HepG2 (cell line): ENCODE data around the gene WDR7. TPM values are rescaled to one million over a fixed set of nuclear protein-coding genes. Genes with fewer than 3 reads are reported as not detected.

Source experiments
- ATAC-seq: fragments of 200-7000 bp; cut with Tn5 transposase; 3 replicates; pipeline ENCODE4 v1.9.1; 2020; ENCODE audit warnings: mild to moderate bottlenecking, moderate library complexity
- BruUV-seq: library from RNA; stranded (reverse); fragments of 400-500 nt; replicated peaks from 2 replicates; lab custom pipeline; 2021; lab: Mats Ljungman, UMichigan
- CTCF ChIA-PET: fragments of 300-600 bp; formaldehyde crosslinking; extraction: SDS; loops from one replicate; lab custom pipeline; 2021; ENCODE audit warnings: low total read pairs, inconsistent platforms, low intra/inter-chr PET ratio; lab: Yijun Ruan, JAX
- POLR2A ChIA-PET: fragments of 350-600 bp; sonication (Branson Sonifier 250); formaldehyde crosslinking; loops from one replicate; lab custom pipeline; 2020; ENCODE audit warnings: antibody characterized with exemption, inconsistent platforms; lab: Yijun Ruan, JAX
- DNase-seq: peaks from one replicate; pipeline ENCODE4 v3.0.0-alpha.2; 2015; ENCODE audit warnings: low spot score
- FAIRE-seq: peaks from 3 replicates; lab custom pipeline; 2011; peaks lifted over from hg19 to GRCh38; lab: Jason Lieb, UNC
- H2AFZ ChIP-seq: one replicate; pipeline ENCODE4 v1.6.1; 2011; ENCODE audit warnings: low read length, inconsistent platforms
- H3K27ac ChIP-seq: fragments of 300-600 bp; 3 replicates; pipeline ENCODE4 v1.8.0; 2011; ENCODE audit warnings: mixed run types, mild to moderate bottlenecking, mixed read lengths, low read length, inconsistent platforms; ENCODE audit not compliant: insufficient read depth; ENCODE audit errors: extremely low read length
- H3K27me3 ChIP-seq, 2 experiments: fragments of 200-600 bp in 1 of 2; 2 replicates in 1 of 2; 3 replicates in 1 of 2; pipeline versions ENCODE4 v1.6.0 to v1.8.0; 2011; ENCODE audit warnings: low read length in 2 of 2, mild to moderate bottlenecking in 2 of 2, moderate library complexity in 2 of 2, inconsistent platforms in 1 of 2; ENCODE audit not compliant: insufficient read depth in 2 of 2, control insufficient read depth in 1 of 2
- H3K36me3 ChIP-seq, 2 experiments: fragments of 200-600 bp in 1 of 2; replicated peaks in 1 of 2; 2 replicates in 1 of 2; 3 replicates in 1 of 2; pipeline versions ENCODE4 v1.5.1 to v1.8.0; 2011; ENCODE audit warnings: low read length in 2 of 2, inconsistent platforms in 1 of 2; ENCODE audit not compliant: insufficient read depth in 2 of 2, control insufficient read depth in 1 of 2
- H3K4me1 ChIP-seq: 2 replicates; pipeline ENCODE4 v1.5.1; 2012; ENCODE audit warnings: low read length, inconsistent platforms; ENCODE audit not compliant: insufficient read depth
- H3K4me2 ChIP-seq: 2 replicates; pipeline ENCODE4 v1.6.0; 2011; ENCODE audit warnings: low read depth, low read length, inconsistent platforms
- H3K4me3 ChIP-seq, 3 experiments: fragments of 200-600 bp in 1 of 3; sonication (generic), shearing (Covaris generic) in 1 of 3; replicated peaks in 1 of 3; 2 replicates each; pipeline ENCODE4 v1.5.1; 2011 to 2016; ENCODE audit warnings: low read length in 3 of 3, inconsistent platforms in 2 of 3, low read depth in 2 of 3, mild to moderate bottlenecking in 2 of 3, control low read depth in 1 of 3, mixed read lengths in 1 of 3; ENCODE audit not compliant: insufficient read depth in 1 of 3
- H3K79me2 ChIP-seq: one replicate; pipeline ENCODE4 v1.6.1; 2011; ENCODE audit warnings: low read length, inconsistent platforms; ENCODE audit not compliant: insufficient read depth
- H3K9ac ChIP-seq: 2 replicates; pipeline ENCODE4 v1.6.0; 2011; ENCODE audit warnings: mild to moderate bottlenecking, low read depth, low read length, inconsistent platforms; ENCODE audit not compliant: insufficient read depth
- H3K9me3 ChIP-seq: 2 replicates; pipeline ENCODE4 v1.5.1; 2012; ENCODE audit warnings: mild to moderate bottlenecking, low read length
- H4K20me1 ChIP-seq: 2 replicates; pipeline ENCODE4 v1.6.0; 2011; ENCODE audit warnings: inconsistent platforms, mild to moderate bottlenecking, low read length, moderate library complexity; ENCODE audit not compliant: insufficient read depth
- CBX2 ChIP-seq, 2 experiments: fragments of 200-600 bp in 1 of 2; sonication (generic); formaldehyde crosslinking in 1 of 2; IDR thresholded peaks; 2 replicates each; pipeline versions ENCODE4 v1.7.0 to v1.8.1; 2018 to 2022; ENCODE audit warnings: low read depth in 2 of 2, low read length in 1 of 2, mild to moderate bottlenecking in 1 of 2, missing genetic modification reagents in 1 of 2
- HNF4A ChIP-seq: sonication (generic); formaldehyde crosslinking; IDR thresholded peaks from 2 replicates; pipeline ENCODE4 v1.4.0; 2020; ENCODE audit warnings: missing genetic modification reagents
- KLF11 ChIP-seq: IDR thresholded peaks from 2 replicates; pipeline ENCODE4 v1.6.1; 2016; ENCODE audit warnings: missing compliant biosample characterization
- MZF1 ChIP-seq: sonication (generic); formaldehyde crosslinking; IDR thresholded peaks from 2 replicates; pipeline ENCODE4 v1.8.1; 2023; ENCODE audit warnings: mild to moderate bottlenecking, missing genetic modification reagents, borderline replicate concordance
- NAIF1 ChIP-seq: sonication (generic); formaldehyde crosslinking; IDR thresholded peaks from 2 replicates; pipeline ENCODE4 v1.5.0; 2020; ENCODE audit warnings: mild to moderate bottlenecking, missing genetic modification reagents, borderline replicate concordance
- ZBTB20 ChIP-seq: sonication (generic); formaldehyde crosslinking; IDR thresholded peaks from 2 replicates; pipeline ENCODE4 v1.8.1; 2023; ENCODE audit warnings: missing genetic modification reagents, low read depth, mild to moderate bottlenecking, borderline replicate concordance
- ZNF33B ChIP-seq: sonication (generic); formaldehyde crosslinking; IDR thresholded peaks from 2 replicates; pipeline ENCODE4 v1.5.1; 2020; ENCODE audit warnings: mild to moderate bottlenecking, missing genetic modification reagents
- ZNF652 ChIP-seq: IDR thresholded peaks from 2 replicates; pipeline ENCODE4 v1.6.1; 2016; ENCODE audit warnings: low read depth, borderline replicate concordance
- WGBS: methylation state at CpG from one replicate; pipeline ENCODE4 v1.1.6; 2017; ENCODE audit warnings: low lambda C conversion rate; 5-methylcytosine and 5-hydroxymethylcytosine counted together
- in situ Hi-C: cut with HindIII; loops from 2 replicates; pipeline ENCODE4 v1.10.0; 2017; ENCODE audit warnings: low pct_unique_long_range_greater_than_20kb; ENCODE audit not compliant: extremely low pct_ligation_motif_present
- intact Hi-C: fragments of 100-400 bp; cut with micrococcal nuclease; formaldehyde crosslinking; loops from one replicate; pipeline ENCODE4 v1.10.0; 2022; ENCODE audit not compliant: unreplicated experiment
- polyA plus RNA-seq, 8 experiments: library from polyadenylated mRNA; depleted of rRNA in 3 of 8; stranded (reverse) in 7 of 8; unstranded in 1 of 8; fragments of >200 nt; fragmentation: Illumina TruSeq in 4 of 8; extraction: Trizol in 4 of 8; gene quantifications; 2 replicates each; pipeline versions ENCODE4 v1.2.1 to v1.2.3, GENCODE V29; 2011 to 2016; ENCODE audit warnings: low read depth in 4 of 8, missing spikeins in 1 of 8, mixed read lengths in 1 of 8; ENCODE audit not compliant: insufficient read depth in 1 of 8
- total RNA-seq, 5 experiments: library from RNA; depleted of rRNA; stranded (reverse); fragments of >200 nt; fragmentation: Illumina TruSeq; extraction: Trizol; gene quantifications; 2 replicates each; pipeline ENCODE4 v1.2.3, GENCODE V29; 2016; ENCODE audit warnings: low read depth in 1 of 5
- TF ChIP-seq, protein P1 (sequence below): sonication (generic); formaldehyde crosslinking; IDR thresholded peaks from 2 replicates; pipeline ENCODE4 v1.4.0; 2020; ENCODE audit warnings: missing genetic modification reagents, borderline replicate concordance
- TF ChIP-seq, protein P2 (sequence below): sonication (generic); formaldehyde crosslinking; IDR thresholded peaks from 2 replicates; pipeline ENCODE4 v1.5.0; 2020; ENCODE audit warnings: missing genetic modification reagents, mild to moderate bottlenecking, borderline replicate concordance
- TF ChIP-seq, protein P3 (sequence below): sonication (generic); formaldehyde crosslinking; IDR thresholded peaks from 2 replicates; pipeline ENCODE4 v1.4.0; 2020; ENCODE audit warnings: missing genetic modification reagents
- TF ChIP-seq, protein P4 (sequence below): sonication (generic); formaldehyde crosslinking; conservative IDR thresholded peaks from 2 replicates; pipeline ENCODE4 v1.8.0; 2022; ENCODE audit warnings: low read depth, missing genetic modification reagents
- TF ChIP-seq, protein P5 (sequence below): sonication (generic); formaldehyde crosslinking; conservative IDR thresholded peaks from 2 replicates; pipeline ENCODE4 v1.4.0; 2020; ENCODE audit warnings: missing genetic modification reagents

The WDR7 gene
- total and polyA plus RNA-seq, 2 of the 13 experiments (the other 11 are each of a cell fraction or from before 2014, with no cell fraction given) = 2.0 to 7.8 TPM

DNA sequence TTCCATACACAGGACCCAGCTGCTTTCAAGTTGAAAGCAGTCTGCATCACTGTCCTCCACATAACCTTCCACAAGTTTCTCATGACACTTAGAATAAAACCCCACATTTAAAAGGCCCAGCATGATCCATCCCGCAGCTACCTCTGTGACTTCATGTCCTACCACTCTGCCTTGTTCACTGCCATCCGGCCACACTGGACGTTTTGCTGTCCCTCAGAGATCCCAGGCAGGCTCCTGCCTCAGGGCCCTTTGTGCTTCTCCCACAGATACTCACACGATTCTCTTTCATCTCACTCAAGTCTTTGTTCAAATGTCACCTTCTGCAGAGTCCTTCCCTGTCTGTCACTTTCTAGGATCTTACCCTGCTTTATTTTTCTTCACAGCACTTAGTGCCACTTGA is 262.8 kb downstream of the WDR7 start (continued):
- TF ChIP-seq, protein P1, sequence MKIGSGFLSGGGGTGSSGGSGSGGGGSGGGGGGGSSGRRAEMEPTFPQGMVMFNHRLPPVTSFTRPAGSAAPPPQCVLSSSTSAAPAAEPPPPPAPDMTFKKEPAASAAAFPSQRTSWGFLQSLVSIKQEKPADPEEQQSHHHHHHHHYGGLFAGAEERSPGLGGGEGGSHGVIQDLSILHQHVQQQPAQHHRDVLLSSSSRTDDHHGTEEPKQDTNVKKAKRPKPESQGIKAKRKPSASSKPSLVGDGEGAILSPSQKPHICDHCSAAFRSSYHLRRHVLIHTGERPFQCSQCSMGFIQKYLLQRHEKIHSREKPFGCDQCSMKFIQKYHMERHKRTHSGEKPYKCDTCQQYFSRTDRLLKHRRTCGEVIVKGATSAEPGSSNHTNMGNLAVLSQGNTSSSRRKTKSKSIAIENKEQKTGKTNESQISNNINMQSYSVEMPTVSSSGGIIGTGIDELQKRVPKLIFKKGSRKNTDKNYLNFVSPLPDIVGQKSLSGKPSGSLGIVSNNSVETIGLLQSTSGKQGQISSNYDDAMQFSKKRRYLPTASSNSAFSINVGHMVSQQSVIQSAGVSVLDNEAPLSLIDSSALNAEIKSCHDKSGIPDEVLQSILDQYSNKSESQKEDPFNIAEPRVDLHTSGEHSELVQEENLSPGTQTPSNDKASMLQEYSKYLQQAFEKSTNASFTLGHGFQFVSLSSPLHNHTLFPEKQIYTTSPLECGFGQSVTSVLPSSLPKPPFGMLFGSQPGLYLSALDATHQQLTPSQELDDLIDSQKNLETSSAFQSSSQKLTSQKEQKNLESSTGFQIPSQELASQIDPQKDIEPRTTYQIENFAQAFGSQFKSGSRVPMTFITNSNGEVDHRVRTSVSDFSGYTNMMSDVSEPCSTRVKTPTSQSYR (CRISPR knock-in tag) = no peak
- no peak for TF ChIP-seq ZNF33B
- TF ChIP-seq, protein P2, sequence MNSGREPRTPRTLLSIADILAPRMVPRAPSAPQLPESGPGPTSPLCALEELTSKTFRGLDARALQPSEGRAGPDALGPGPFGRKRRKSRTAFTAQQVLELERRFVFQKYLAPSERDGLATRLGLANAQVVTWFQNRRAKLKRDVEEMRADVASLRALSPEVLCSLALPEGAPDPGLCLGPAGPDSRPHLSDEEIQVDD (CRISPR knock-in tag) = no peak
- no peak for TF ChIP-seq ZBTB20 (CRISPR knock-in tag)
- no peak for TF ChIP-seq CBX2 (IDR thresholded peaks at IDR 0.05; ENCODE audit: low read depth, low read length)
- no peak for TF ChIP-seq CBX2 (CRISPR knock-in tag; IDR thresholded peaks at IDR 0.05; ENCODE audit: low read depth)
- no peak for TF ChIP-seq HNF4A (CRISPR knock-in tag)
- TF ChIP-seq, protein P3, sequence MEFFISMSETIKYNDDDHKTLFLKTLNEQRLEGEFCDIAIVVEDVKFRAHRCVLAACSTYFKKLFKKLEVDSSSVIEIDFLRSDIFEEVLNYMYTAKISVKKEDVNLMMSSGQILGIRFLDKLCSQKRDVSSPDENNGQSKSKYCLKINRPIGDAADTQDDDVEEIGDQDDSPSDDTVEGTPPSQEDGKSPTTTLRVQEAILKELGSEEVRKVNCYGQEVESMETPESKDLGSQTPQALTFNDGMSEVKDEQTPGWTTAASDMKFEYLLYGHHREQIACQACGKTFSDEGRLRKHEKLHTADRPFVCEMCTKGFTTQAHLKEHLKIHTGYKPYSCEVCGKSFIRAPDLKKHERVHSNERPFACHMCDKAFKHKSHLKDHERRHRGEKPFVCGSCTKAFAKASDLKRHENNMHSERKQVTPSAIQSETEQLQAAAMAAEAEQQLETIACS (CRISPR knock-in tag) = no peak
- TF ChIP-seq NAIF1 (CRISPR knock-in tag) = no peak
- TF ChIP-seq, all 625 proteins: peak for 0

DNA sequence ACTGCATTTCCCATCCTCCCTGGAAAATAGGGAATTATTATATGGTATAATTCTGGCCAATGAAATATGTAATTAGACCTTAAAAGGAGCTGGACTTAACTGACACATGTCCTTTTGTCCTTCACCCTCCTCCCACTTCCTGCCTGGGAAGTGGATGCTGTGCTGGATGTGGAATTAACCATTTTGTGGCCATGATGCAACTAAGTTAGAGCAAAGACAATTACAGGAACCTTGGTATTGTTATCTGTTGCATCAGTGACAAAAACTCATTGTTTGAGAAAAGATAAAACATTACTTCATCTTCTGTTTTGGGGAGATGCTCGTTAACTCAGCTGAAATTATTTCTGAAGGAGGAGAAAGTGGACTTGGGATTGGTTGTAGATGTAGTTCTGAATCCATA is 268.0 kb downstream of the WDR7 start:
- TF ChIP-seq MZF1 (CRISPR knock-in tag) = no peak
- TF ChIP-seq, protein P4, sequence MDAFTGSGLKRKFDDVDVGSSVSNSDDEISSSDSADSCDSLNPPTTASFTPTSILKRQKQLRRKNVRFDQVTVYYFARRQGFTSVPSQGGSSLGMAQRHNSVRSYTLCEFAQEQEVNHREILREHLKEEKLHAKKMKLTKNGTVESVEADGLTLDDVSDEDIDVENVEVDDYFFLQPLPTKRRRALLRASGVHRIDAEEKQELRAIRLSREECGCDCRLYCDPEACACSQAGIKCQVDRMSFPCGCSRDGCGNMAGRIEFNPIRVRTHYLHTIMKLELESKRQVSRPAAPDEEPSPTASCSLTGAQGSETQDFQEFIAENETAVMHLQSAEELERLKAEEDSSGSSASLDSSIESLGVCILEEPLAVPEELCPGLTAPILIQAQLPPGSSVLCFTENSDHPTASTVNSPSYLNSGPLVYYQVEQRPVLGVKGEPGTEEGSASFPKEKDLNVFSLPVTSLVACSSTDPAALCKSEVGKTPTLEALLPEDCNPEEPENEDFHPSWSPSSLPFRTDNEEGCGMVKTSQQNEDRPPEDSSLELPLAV (CRISPR knock-in tag) = no peak
- TF ChIP-seq ZNF652 (CRISPR knock-in tag) = peak; percentile 93
- TF ChIP-seq KLF11 (CRISPR knock-in tag) = no peak
- TF ChIP-seq, protein P5, sequence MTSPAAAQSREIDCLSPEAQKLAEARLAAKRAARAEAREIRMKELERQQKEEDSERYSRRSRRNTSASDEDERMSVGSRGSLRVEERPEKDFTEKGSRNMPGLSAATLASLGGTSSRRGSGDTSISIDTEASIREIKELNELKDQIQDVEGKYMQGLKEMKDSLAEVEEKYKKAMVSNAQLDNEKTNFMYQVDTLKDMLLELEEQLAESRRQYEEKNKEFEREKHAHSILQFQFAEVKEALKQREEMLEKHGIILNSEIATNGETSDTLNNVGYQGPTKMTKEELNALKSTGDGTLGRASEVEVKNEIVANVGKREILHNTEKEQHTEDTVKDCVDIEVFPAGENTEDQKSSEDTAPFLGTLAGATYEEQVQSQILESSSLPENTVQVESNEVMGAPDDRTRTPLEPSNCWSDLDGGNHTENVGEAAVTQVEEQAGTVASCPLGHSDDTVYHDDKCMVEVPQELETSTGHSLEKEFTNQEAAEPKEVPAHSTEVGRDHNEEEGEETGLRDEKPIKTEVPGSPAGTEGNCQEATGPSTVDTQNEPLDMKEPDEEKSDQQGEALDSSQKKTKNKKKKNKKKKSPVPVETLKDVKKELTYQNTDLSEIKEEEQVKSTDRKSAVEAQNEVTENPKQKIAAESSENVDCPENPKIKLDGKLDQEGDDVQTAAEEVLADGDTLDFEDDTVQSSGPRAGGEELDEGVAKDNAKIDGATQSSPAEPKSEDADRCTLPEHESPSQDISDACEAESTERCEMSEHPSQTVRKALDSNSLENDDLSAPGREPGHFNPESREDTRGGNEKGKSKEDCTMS (CRISPR knock-in tag) = no peak
- Histone ChIP-seq H3K36me3 (no peaks in the 10 kb centered on the region), H3K4me3 (no peak overlapping the region), H3K4me1 (no peaks in the 10 kb centered on the region), H3K9me3 (no peaks in the 10 kb centered on the region), H3K9ac (no peak overlapping the region), H2AFZ (no peak overlapping the region), H4K20me1 (no peaks in the 10 kb centered on the region), H3K79me2 (no peaks in the 10 kb centered on the region), H3K27ac (no peak overlapping the region), H3K27me3 (no peaks in the 10 kb centered on the region), H3K4me2 (no peak overlapping the region)
- no peak for ATAC-seq
- WGBS = 100% methylated on average over 1 of the region's 1 CpG
- no peak for FAIRE-seq
- no peak for DNase-seq
- ChIA-PET POLR2A (no interaction called here), CTCF (no interaction called here)
- BruUV-seq = no TSS peak
- in situ Hi-C loops = no loop called here
- intact Hi-C loops = no loop called here
